GM12874 (cell line): ENCODE results near the gene MRPS7.
A peak's percentile ranks its signal among the peaks of the same experiment; 100 is the strongest.

Source experiments
- CTCF ChIP-seq: IDR thresholded peaks from 2 replicates; pipeline ENCODE4 v1.5.1; 2011; ENCODE audit warnings: low read depth, mild to moderate bottlenecking, control low read depth, low read length, moderate library complexity; ENCODE audit not compliant: insufficient read depth

MRPS7 gene

GRCh38 chr17:75270218-75270965, 8.7 kb downstream of the MRPS7 start:
- TF ChIP-seq CTCF: peak; percentile 32; the same call in 1 of the 2 replicates

GRCh38 chr17:75270966-75271232, 9.2 kb downstream of the MRPS7 start, which contains the start of gene MIF4GD:
TSS of gene MIF4GD (minus strand) at chr17:75271231. CDS start at chr17:75270195, 1,036 bp downstream.
- TF ChIP-seq CTCF: no peak

GRCh38 chr17:75271233-75271954, 9.7 kb downstream of the MRPS7 start:
- peak; percentile 85 for TF ChIP-seq CTCF

- peak; percentile 18; the same call in 1 of the 2 replicates for TF ChIP-seq CTCF
Observed at GRCh38 chr17:75271955-75272847, 10.5 kb downstream of the MRPS7 start.

GRCh38 chr17:75272848-75273184, 11.1 kb downstream of the MRPS7 start:
- no peak for TF ChIP-seq CTCF

- TF ChIP-seq CTCF: no peak
Observed at GRCh38 chr17:75273977-75274708, 12.5 kb downstream of the MRPS7 start.

GRCh38 chr17:75277664-75278071, 16.0 kb downstream of the MRPS7 start:
- no peak for TF ChIP-seq CTCF
